K562 (cell line): ENCODE measurements around the gene NDFIP1. TPM values are rescaled to one million over a fixed set of nuclear protein-coding genes. Genes with fewer than 3 reads are reported as not detected.

ENCODE experiments used
- ATAC-seq: fragments of 200-7000 bp; cut with Tn5 transposase; 3 replicates; pipeline ENCODE4 v1.9.1; 2020; ENCODE audit warnings: moderate library complexity
- BruUV-seq: library from RNA; stranded (reverse); fragments of 400-500 nt; replicated peaks from 2 replicates; lab custom pipeline; 2021; lab: Mats Ljungman, UMichigan
- CTCF ChIA-PET: fragments of 300-600 bp; formaldehyde crosslinking; extraction: SDS; loops from one replicate; lab custom pipeline; 2021; ENCODE audit warnings: low intra/inter-chr PET ratio; lab: Yijun Ruan, JAX
- POLR2A ChIA-PET: fragments of 300-600, 350-650 bp; sonication (Branson Sonifier 250); formaldehyde crosslinking; extraction: SDS; loops from one replicate; lab custom pipeline; 2021; ENCODE audit warnings: antibody characterized with exemption, inconsistent platforms; lab: Yijun Ruan, JAX
- DNase-seq, 4 experiments: peaks; one replicate each; pipeline versions ENCODE4 v3.0.0 to v3.0.0-alpha.2; 2011 to 2018; ENCODE audit warnings: low spot score in 3 of 4, mixed read lengths in 3 of 4; ENCODE audit errors: extremely low read depth in 1 of 4
- FAIRE-seq: peaks from 2 replicates; lab custom pipeline; 2011; peaks lifted over from hg19 to GRCh38; lab: Jason Lieb, UNC
- H2AFZ ChIP-seq: 2 replicates; pipeline ENCODE4 v1.6.0; 2011; ENCODE audit warnings: low read depth, low read length, control low read depth, inconsistent platforms
- H3K27ac ChIP-seq: fragments of 200-600 bp; 3 replicates; pipeline ENCODE4 v1.8.0; 2011; ENCODE audit warnings: low read depth, mild to moderate bottlenecking, control low read depth, inconsistent platforms, low read length, moderate library complexity, mixed read lengths; ENCODE audit errors: extremely low read depth
- H3K27me3 ChIP-seq, 2 experiments: fragments of 300-600 bp in 1 of 2; 2 replicates in 1 of 2; 3 replicates in 1 of 2; pipeline versions ENCODE4 v1.6.0 to v1.8.0; 2011; ENCODE audit warnings: inconsistent platforms in 2 of 2, low read length in 2 of 2, mild to moderate bottlenecking in 1 of 2, mixed read lengths in 1 of 2, moderate library complexity in 1 of 2; ENCODE audit not compliant: control insufficient read depth in 2 of 2, insufficient read depth in 2 of 2
- H3K36me3 ChIP-seq: fragments of 300-600 bp; 3 replicates; pipeline ENCODE4 v1.8.0; 2011; ENCODE audit warnings: mild to moderate bottlenecking, low read length, inconsistent platforms; ENCODE audit not compliant: control insufficient read depth, insufficient read depth
- H3K4me1 ChIP-seq, 2 experiments: fragments of 200-600 bp in 1 of 2; replicated peaks in 1 of 2; 2 replicates in 1 of 2; 3 replicates in 1 of 2; pipeline versions ENCODE4 v1.5.1 to v1.8.0; 2011; ENCODE audit warnings: inconsistent platforms in 2 of 2, low read length in 2 of 2, mild to moderate bottlenecking in 1 of 2, mixed read lengths in 1 of 2, moderate library complexity in 1 of 2; ENCODE audit not compliant: control insufficient read depth in 2 of 2, insufficient read depth in 2 of 2
- H3K4me2 ChIP-seq: 2 replicates; pipeline ENCODE4 v1.6.1; 2011; ENCODE audit warnings: low read length, control low read depth, inconsistent platforms, mixed read lengths; ENCODE audit not compliant: insufficient read depth
- H3K4me3 ChIP-seq: fragments of 200-600 bp; sonication (generic), shearing (Covaris generic); 2 replicates; pipeline ENCODE4 v1.5.1; 2016; ENCODE audit warnings: control low read depth, inconsistent platforms
- H3K79me2 ChIP-seq: fragments of 200-600 bp; 3 replicates; pipeline ENCODE4 v1.8.0; 2011; ENCODE audit warnings: low read length, inconsistent platforms; ENCODE audit not compliant: control insufficient read depth, insufficient read depth
- H3K9ac ChIP-seq, 2 experiments: 2 replicates each; pipeline versions ENCODE4 v1.6.0 to v1.6.1; 2011; ENCODE audit warnings: low read depth in 2 of 2, low read length in 2 of 2, control low read depth in 1 of 2, inconsistent platforms in 1 of 2, mild to moderate bottlenecking in 1 of 2, mixed read lengths in 1 of 2; ENCODE audit not compliant: insufficient read depth in 1 of 2
- H3K9me1 ChIP-seq: one replicate; pipeline ENCODE4 v1.6.0; 2011; ENCODE audit warnings: inconsistent platforms, mild to moderate bottlenecking, low read length, moderate library complexity; ENCODE audit not compliant: control insufficient read depth, insufficient read depth
- H3K9me3 ChIP-seq: replicated peaks from 2 replicates; pipeline ENCODE4 v1.5.1; 2011; ENCODE audit warnings: low read depth, low read length, inconsistent platforms; ENCODE audit not compliant: control insufficient read depth, insufficient read depth
- H4K20me1 ChIP-seq: replicated peaks from 2 replicates; pipeline ENCODE4 v1.6.1; 2011; ENCODE audit warnings: low read length, inconsistent platforms, mixed read lengths; ENCODE audit not compliant: control insufficient read depth, insufficient read depth
- BDP1 ChIP-seq: IDR thresholded peaks from 3 replicates; pipeline ENCODE4 v1.6.1; 2011; ENCODE audit not compliant: insufficient read length, insufficient read depth
- CCAR2 ChIP-seq: fragments of 200-400 bp; formaldehyde crosslinking; IDR thresholded peaks from 2 replicates; pipeline ENCODE4 v1.6.1; 2017; ENCODE audit warnings: mild to moderate bottlenecking, low read depth, low read length
- GATA2 ChIP-seq: sonication (generic); formaldehyde crosslinking; IDR thresholded peaks from 2 replicates; pipeline ENCODE4 v1.4.0; 2020; ENCODE audit warnings: mild to moderate bottlenecking, missing genetic modification reagents
- GTF2A2 ChIP-seq: IDR thresholded peaks from 2 replicates; pipeline ENCODE4 v1.6.1; 2016; ENCODE audit warnings: mild to moderate bottlenecking, missing genetic modification characterization, missing compliant biosample characterization
- KLF10 ChIP-seq: fragments of 250-450 bp; sonication (Bioruptor Pico); IDR thresholded peaks from 2 replicates; pipeline ENCODE4 v1.6.1; 2021; ENCODE audit warnings: matching md5 sums
- NFXL1 ChIP-seq: fragments of 450-650 bp; formaldehyde crosslinking; IDR thresholded peaks from 2 replicates; pipeline ENCODE4 v1.4.0; 2021; ENCODE audit warnings: mild to moderate bottlenecking
- PCBP1 ChIP-seq: fragments of 200-400 bp; formaldehyde crosslinking; IDR thresholded peaks from 2 replicates; pipeline ENCODE4 v1.6.1; 2018; ENCODE audit warnings: mild to moderate bottlenecking, low read depth, low read length; ENCODE audit not compliant: poor library complexity, severe bottlenecking
- PPARD ChIP-seq: fragments of 250-450 bp; sonication (Bioruptor Pico); IDR thresholded peaks from 2 replicates; pipeline ENCODE4 v1.8.0; 2022; ENCODE audit warnings: inconsistent platforms, mild to moderate bottlenecking, moderate library complexity
- SMAD3 ChIP-seq: fragments of 450-650 bp; formaldehyde crosslinking; conservative IDR thresholded peaks from 2 replicates; pipeline ENCODE4 v1.4.0; 2020; ENCODE audit warnings: mild to moderate bottlenecking
- SMARCA4 ChIP-seq: fragments of 450-650 bp; IDR thresholded peaks from 2 replicates; pipeline ENCODE4 v1.6.1; 2016
- SRSF9 ChIP-seq: fragments of 200-400 bp; formaldehyde crosslinking; IDR thresholded peaks from 2 replicates; pipeline ENCODE4 v1.6.1; 2017; ENCODE audit warnings: low read depth, low read length, borderline replicate concordance
- TAF15 ChIP-seq: fragments of 200-400 bp; formaldehyde crosslinking; IDR thresholded peaks from 2 replicates; pipeline ENCODE4 v1.6.1; 2017; ENCODE audit warnings: mild to moderate bottlenecking, low read depth, low read length, moderate library complexity
- ZNF707 ChIP-seq: fragments of 250-450 bp; sonication (Bioruptor Pico); conservative IDR thresholded peaks from 2 replicates; pipeline ENCODE4 v1.8.0; 2022; ENCODE audit warnings: inconsistent platforms, mild to moderate bottlenecking, moderate library complexity
- WGBS: fragments of 100-300 bp; shearing (Covaris generic); methylation state at CpG from one replicate; pipeline ENCODE4 v1.1.6; 2016; ENCODE audit warnings: low coverage, mixed read lengths; ENCODE audit not compliant: insufficient coverage; ENCODE audit errors: missing lambda C conversion rate; 5-methylcytosine and 5-hydroxymethylcytosine counted together
- in situ Hi-C: fragments of 300-500 bp; cut with MboI; formaldehyde crosslinking; loops from 4 replicates; pipeline ENCODE4 v1.15.0; 2018; ENCODE audit warnings: inconsistent platforms, mixed read lengths
- intact Hi-C: fragments of 100-400 bp; cut with micrococcal nuclease; formaldehyde crosslinking; loops from 2 replicates; pipeline ENCODE4 v1.14.2; 2022
- polyA plus RNA-seq, 8 experiments: library from polyadenylated mRNA; depleted of rRNA in 4 of 8; stranded (reverse) in 5 of 8; unstranded in 3 of 8; fragments of >200 nt; fragmentation: Nextera tagmentation in 2 of 8; fragmentation: Illumina TruSeq in 1 of 8; extraction: Ambion mirVana in 2 of 8; extraction: Trizol in 1 of 8; gene quantifications; 2 replicates each; pipeline versions ENCODE4 v1.2.1 to v1.2.3, GENCODE V29; 2011 to 2014; ENCODE audit warnings: inconsistent platforms in 1 of 8, missing spikeins in 1 of 8
- total RNA-seq, 7 experiments: library from RNA; depleted of rRNA in 6 of 7; stranded (reverse); fragments of >200 nt in 6 of 7; fragmentation: Illumina TruSeq in 2 of 7; extraction: Trizol in 2 of 7; gene quantifications; 2 replicates each; pipeline versions ENCODE4 v1.2.1 to v1.2.3, GENCODE V29; 2011 to 2021; ENCODE audit warnings: low replicate concordance in 1 of 7
- TF ChIP-seq, protein P1 (sequence below): sonication (generic); formaldehyde crosslinking; IDR thresholded peaks from 2 replicates; pipeline ENCODE4 v1.8.1; 2022; ENCODE audit warnings: missing genetic modification reagents
- TF ChIP-seq, protein P2 (sequence below): fragments of 250-450 bp; sonication (Bioruptor Pico); IDR thresholded peaks from 2 replicates; pipeline ENCODE4 v1.5.0; 2020; ENCODE audit warnings: mild to moderate bottlenecking, borderline replicate concordance
- TF ChIP-seq, protein P3 (sequence below): sonication (generic); formaldehyde crosslinking; IDR thresholded peaks from 2 replicates; pipeline ENCODE4 v1.8.0; 2022; ENCODE audit warnings: mild to moderate bottlenecking, low read depth, missing genetic modification reagents

The NDFIP1 gene
- total and polyA plus RNA-seq, 9 of the 15 experiments (the other 6 are each of a cell fraction or from before 2014, with no cell fraction given): 5.3 to 37.5 (median 31.9) TPM

DNA sequence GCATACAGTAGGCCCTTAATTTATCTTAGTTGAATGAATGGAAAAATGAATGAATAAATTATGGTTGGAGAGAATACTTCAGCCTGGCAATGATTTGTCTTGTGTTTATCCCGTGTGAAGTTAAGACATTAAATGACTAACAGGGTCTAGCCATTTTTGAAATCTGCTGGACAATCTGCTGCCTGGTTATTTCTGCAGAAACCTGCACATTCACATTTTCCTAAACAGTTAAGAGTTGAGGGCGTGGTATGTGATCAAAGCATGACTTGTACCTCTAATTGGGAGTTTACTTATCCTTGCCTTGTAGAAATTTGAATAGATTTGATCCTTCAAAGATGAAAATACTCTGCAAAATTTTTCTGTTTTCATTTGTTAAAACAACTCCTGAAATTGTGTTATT lies 34.6 kb upstream of the NDFIP1 start:
- no peaks in the 10 kb centered on the region for H3K9me3 ChIP-seq
- TF ChIP-seq KLF10 (CRISPR knock-in tag) (no peak), PPARD (CRISPR knock-in tag) (no peak), BDP1 (no peak), PCBP1 (no peak), TAF15 (no peak), GTF2A2 (tag) (no peak), GATA2 (CRISPR knock-in tag) (no peak), SMAD3 (CRISPR knock-in tag) (no peak), NFXL1 (no peak), ZNF707 (CRISPR knock-in tag) (no peak), SRSF9 (no peak), SMARCA4 (no peak), CCAR2 (no peak)
- TF ChIP-seq, protein P1, sequence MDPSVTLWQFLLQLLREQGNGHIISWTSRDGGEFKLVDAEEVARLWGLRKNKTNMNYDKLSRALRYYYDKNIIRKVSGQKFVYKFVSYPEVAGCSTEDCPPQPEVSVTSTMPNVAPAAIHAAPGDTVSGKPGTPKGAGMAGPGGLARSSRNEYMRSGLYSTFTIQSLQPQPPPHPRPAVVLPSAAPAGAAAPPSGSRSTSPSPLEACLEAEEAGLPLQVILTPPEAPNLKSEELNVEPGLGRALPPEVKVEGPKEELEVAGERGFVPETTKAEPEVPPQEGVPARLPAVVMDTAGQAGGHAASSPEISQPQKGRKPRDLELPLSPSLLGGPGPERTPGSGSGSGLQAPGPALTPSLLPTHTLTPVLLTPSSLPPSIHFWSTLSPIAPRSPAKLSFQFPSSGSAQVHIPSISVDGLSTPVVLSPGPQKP: no peak
- TF ChIP-seq, protein P2, sequence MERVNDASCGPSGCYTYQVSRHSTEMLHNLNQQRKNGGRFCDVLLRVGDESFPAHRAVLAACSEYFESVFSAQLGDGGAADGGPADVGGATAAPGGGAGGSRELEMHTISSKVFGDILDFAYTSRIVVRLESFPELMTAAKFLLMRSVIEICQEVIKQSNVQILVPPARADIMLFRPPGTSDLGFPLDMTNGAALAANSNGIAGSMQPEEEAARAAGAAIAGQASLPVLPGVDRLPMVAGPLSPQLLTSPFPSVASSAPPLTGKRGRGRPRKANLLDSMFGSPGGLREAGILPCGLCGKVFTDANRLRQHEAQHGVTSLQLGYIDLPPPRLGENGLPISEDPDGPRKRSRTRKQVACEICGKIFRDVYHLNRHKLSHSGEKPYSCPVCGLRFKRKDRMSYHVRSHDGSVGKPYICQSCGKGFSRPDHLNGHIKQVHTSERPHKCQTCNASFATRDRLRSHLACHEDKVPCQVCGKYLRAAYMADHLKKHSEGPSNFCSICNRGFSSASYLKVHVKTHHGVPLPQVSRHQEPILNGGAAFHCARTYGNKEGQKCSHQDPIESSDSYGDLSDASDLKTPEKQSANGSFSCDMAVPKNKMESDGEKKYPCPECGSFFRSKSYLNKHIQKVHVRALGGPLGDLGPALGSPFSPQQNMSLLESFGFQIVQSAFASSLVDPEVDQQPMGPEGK: no peak
- TF ChIP-seq, protein P3, sequence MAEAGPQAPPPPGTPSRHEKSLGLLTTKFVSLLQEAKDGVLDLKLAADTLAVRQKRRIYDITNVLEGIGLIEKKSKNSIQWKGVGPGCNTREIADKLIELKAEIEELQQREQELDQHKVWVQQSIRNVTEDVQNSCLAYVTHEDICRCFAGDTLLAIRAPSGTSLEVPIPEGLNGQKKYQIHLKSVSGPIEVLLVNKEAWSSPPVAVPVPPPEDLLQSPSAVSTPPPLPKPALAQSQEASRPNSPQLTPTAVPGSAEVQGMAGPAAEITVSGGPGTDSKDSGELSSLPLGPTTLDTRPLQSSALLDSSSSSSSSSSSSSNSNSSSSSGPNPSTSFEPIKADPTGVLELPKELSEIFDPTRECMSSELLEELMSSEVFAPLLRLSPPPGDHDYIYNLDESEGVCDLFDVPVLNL (CRISPR knock-in tag): no peak
- no peak overlapping the region for H3K9ac ChIP-seq
- POLR2A ChIA-PET: no interaction called here
- no peak overlapping the region for H2AFZ ChIP-seq
- H4K20me1 ChIP-seq: no peaks in the 10 kb centered on the region
- no peak overlapping the region for H3K4me3 ChIP-seq
- H3K4me2 ChIP-seq: no peak overlapping the region
- DNase-seq (no peak), FAIRE-seq (no peak), ATAC-seq (no peak)
- H3K27ac ChIP-seq: no peak overlapping the region
- H3K4me1 ChIP-seq: peaks cover 0 to 4% of the 10 kb centered on the region in 2 experiments; a peak in 2 of 5 replicates
- no peaks in the 10 kb centered on the region for H3K79me2 ChIP-seq
- peaks cover 0 to 11% of the 10 kb centered on the region in 2 experiments; a peak in 2 of 5 replicates for H3K27me3 ChIP-seq
- no peaks in the 10 kb centered on the region for H3K36me3 ChIP-seq
- H3K9me1 ChIP-seq: no peaks in the 10 kb centered on the region
- BruUV-seq: no TSS peak
- in situ Hi-C loops (no loop called here), intact Hi-C loops (no loop called here)
- 18% methylated on average over 2 of the region's 2 CpGs for WGBS
- CTCF ChIA-PET: no interaction called here
